ENCODE results near the gene BMPR1B. TPM values are rescaled to one million over a fixed set of nuclear protein-coding genes. Genes with fewer than 3 reads are reported as not detected.

Gene BMPR1B
- total and polyA plus RNA-seq, 9 donors: 4.9 to 35.7 (median 13.3) TPM

DNA sequence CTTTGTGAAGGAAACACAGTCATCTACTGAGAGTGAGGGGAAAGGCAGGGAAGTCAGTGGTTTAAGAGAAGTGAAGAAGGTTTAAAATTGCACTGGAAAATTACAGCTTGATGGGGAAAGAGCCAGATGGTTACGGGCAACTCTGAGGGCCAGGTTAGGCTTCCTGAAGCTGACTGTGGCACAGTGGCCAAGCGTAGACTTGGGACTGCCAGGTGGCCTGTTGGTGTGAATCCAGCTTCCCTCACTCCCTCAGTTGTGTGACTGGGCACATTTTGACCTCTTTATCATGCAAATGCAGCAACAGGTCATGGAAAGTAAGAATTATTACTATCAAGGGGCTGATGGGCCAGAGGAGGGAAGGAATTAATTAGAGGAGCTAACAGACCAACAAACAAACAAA is 400.9 kb downstream of the BMPR1B start:
- intact Hi-C loops (cut with DNase I): no loop called here
- H3K9me3 ChIP-seq: no peaks in the 10 kb centered on the region
- no peaks in the 10 kb centered on the region for H3K4me1 ChIP-seq (ENCODE audit: insufficient read depth)
- no peak overlapping the region for H3K4me3 ChIP-seq
- WGBS, 3 donors: 93 to 96% (median 94%) methylated on average over 2 of the region's 2 CpGs
- TF ChIP-seq EP300 (IDR thresholded peaks at IDR 0.05) (no peak), POLR2A (IDR thresholded peaks at IDR 0.05) (no peak)
- TF ChIP-seq, protein P1, sequence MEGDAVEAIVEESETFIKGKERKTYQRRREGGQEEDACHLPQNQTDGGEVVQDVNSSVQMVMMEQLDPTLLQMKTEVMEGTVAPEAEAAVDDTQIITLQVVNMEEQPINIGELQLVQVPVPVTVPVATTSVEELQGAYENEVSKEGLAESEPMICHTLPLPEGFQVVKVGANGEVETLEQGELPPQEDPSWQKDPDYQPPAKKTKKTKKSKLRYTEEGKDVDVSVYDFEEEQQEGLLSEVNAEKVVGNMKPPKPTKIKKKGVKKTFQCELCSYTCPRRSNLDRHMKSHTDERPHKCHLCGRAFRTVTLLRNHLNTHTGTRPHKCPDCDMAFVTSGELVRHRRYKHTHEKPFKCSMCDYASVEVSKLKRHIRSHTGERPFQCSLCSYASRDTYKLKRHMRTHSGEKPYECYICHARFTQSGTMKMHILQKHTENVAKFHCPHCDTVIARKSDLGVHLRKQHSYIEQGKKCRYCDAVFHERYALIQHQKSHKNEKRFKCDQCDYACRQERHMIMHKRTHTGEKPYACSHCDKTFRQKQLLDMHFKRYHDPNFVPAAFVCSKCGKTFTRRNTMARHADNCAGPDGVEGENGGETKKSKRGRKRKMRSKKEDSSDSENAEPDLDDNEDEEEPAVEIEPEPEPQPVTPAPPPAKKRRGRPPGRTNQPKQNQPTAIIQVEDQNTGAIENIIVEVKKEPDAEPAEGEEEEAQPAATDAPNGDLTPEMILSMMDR (IDR thresholded peaks at IDR 0.05): no peak
- no peak overlapping the region for H3K27ac ChIP-seq
- no peaks in the 10 kb centered on the region for H3K27me3 ChIP-seq
- DNase-seq: no peak
- H3K36me3 ChIP-seq: no peaks in the 10 kb centered on the region

DNA sequence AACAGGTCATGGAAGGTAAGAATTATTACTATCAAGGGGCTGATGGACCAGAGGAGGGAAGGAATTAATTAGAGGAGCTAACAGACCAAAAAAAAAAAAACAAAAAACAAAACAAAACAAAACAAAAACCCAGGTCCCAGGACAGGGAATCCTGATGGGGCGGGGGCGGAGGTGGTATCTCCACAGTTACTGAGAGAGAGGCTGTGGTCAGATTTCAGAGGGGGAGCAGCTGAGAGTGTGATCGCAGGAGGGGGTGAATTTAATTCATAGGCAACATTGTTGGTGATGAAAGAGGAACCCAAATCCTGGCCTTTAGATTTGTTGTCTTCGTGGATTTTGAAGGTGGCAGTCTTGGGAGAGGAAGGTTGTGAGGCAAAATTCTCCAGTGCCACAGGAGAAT is 401.6 kb downstream of the BMPR1B start:
- no peak overlapping the region for H3K4me3 ChIP-seq
- no peak overlapping the region for H3K27ac ChIP-seq
- TF ChIP-seq EP300 (IDR thresholded peaks at IDR 0.05) (no peak), POLR2A (IDR thresholded peaks at IDR 0.05) (no peak)
- TF ChIP-seq, protein P1 (IDR thresholded peaks at IDR 0.05): no peak
- H3K36me3 ChIP-seq: no peaks in the 10 kb centered on the region
- no peak for DNase-seq
- H3K4me1 ChIP-seq (ENCODE audit: insufficient read depth): no peaks in the 10 kb centered on the region
- intact Hi-C loops (cut with DNase I): no loop called here
- H3K9me3 ChIP-seq: no peaks in the 10 kb centered on the region
- H3K27me3 ChIP-seq: no peaks in the 10 kb centered on the region
- 92 to 96% (median 94%) methylated on average over 4 of the region's 4 CpGs for WGBS, 3 donors

DNA sequence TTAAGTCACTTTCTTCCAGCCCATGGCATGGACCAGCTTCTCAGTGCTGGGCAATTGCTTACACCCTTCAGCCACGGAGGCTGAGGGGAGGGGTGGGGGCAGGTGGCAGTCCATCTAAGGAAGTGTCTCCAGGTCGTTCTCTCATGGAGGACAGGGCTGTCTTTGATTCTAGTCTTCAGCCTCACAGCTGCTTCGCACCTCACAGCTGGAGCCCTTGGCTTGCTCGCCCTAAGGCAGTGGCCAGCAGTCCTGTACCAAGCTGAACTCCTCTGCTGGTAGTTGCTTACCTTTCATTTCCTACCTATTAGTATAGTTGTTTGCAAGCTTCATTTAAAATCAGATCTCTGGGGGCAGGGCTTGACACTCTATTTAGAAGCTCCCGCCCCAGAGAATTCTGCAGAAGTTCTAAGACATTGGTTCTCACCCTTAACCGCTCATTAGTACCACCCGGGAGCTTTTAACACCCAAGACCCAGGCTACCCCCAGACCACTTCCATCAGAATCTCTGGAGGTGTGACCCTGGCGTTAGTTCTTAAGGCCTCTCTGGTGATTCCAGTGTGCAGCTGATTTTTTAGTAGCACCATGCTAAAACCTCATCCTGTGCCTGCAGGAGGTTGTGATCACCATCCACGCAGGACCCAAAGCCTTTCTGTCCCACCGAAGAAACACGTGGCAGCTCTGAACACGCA is 404.2 kb downstream of the BMPR1B start:
- TF ChIP-seq, protein P1 (IDR thresholded peaks at IDR 0.05): no peak
- TF ChIP-seq EP300 (IDR thresholded peaks at IDR 0.05): no peak
- TF ChIP-seq POLR2A (IDR thresholded peaks at IDR 0.05): no peak
- WGBS, 3 donors: 88 to 90% (median 89%) methylated on average over 12 of the region's 12 CpGs
- Histone ChIP-seq H3K4me3 (no peak overlapping the region), H3K27me3 (no peaks in the 10 kb centered on the region), H3K9me3 (no peaks in the 10 kb centered on the region), H3K4me1 (ENCODE audit: insufficient read depth) (no peaks in the 10 kb centered on the region), H3K27ac (no peak overlapping the region), H3K36me3 (no peaks in the 10 kb centered on the region)
- intact Hi-C loops (cut with DNase I): no loop called here
- no peak for DNase-seq

DNA sequence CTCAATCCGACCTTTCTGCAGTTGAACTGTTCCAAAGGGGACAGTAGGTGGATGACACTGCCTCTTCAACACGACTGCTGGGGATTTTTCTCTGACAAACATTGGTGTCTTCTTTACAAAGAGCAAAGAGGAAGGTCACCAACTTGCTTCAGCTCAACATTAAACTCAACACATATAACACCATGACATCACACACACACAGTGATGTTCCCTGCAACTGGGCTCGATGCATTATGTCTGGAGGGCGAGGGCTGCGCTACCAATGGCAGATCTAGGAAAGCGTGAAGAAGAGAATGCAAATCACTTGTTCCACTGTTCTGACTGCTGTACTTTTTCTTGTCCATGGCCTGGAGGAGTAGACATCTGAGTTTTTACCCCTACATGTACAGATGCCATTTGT is 405.1 kb downstream of the BMPR1B start:
- no peaks in the 10 kb centered on the region for H3K27me3 ChIP-seq
- 87 to 91% (median 88%) methylated on average over 6 of the region's 6 CpGs for WGBS, 3 donors
- TF ChIP-seq, protein P1 (IDR thresholded peaks at IDR 0.05): no peak
- no peak for TF ChIP-seq EP300 (IDR thresholded peaks at IDR 0.05)
- no peak for TF ChIP-seq POLR2A (IDR thresholded peaks at IDR 0.05)
- no peak overlapping the region for H3K27ac ChIP-seq
- no peaks in the 10 kb centered on the region for H3K4me1 ChIP-seq (ENCODE audit: insufficient read depth)
- no peak for DNase-seq
- no peaks in the 10 kb centered on the region for H3K36me3 ChIP-seq
- intact Hi-C loops (cut with DNase I): no loop called here
- no peak overlapping the region for H3K4me3 ChIP-seq
- H3K9me3 ChIP-seq: no peaks in the 10 kb centered on the region

Data from ovary (tissue), 9 donors.